Measurements from ENCODE around the gene OSGIN1.

GRCh38 chr16:83939266-83939855 is 13.7 kb upstream of the OSGIN1 start:
- TF ChIP-seq CTCF (IDR thresholded peaks at IDR 0.05; ENCODE audit: borderline replicate concordance, extremely low read depth, low read length, poor library complexity, severe bottlenecking), result no peak
- no peak for TF ChIP-seq EZH2 (IDR thresholded peaks at IDR 0.05; ENCODE audit: borderline replicate concordance, low read depth, low read length, severe bottlenecking)
